Panc1 (cell line): Measurements from ENCODE around the gene SYTL1. TPM values are rescaled to one million over a fixed set of nuclear protein-coding genes. Genes with fewer than 3 reads are reported as not detected.

Experiments
- ATAC-seq: fragments of 200-7000 bp; cut with Tn5 transposase; 2 replicates; pipeline ENCODE4 v1.9.1; 2020; ENCODE audit warnings: mild to moderate bottlenecking, moderate library complexity
- BruUV-seq: library from RNA; stranded (reverse); fragments of 400-500 nt; replicated peaks from 2 replicates; lab custom pipeline; 2021; lab: Mats Ljungman, UMichigan
- CTCF ChIA-PET: fragments of 300-600 bp; sonication (Branson Sonifier 250); formaldehyde crosslinking; loops from one replicate; lab custom pipeline; 2022; ENCODE audit warnings: antibody characterized with exemption; lab: Charles Lee
- POLR2A ChIA-PET: fragments of 300-600 bp; sonication (Branson Sonifier 250); formaldehyde crosslinking; loops from one replicate; lab custom pipeline; 2022; ENCODE audit warnings: antibody characterized with exemption; lab: Charles Lee
- DNase-seq: peaks from one replicate; pipeline ENCODE4 v3.0.0-alpha.2; 2010; ENCODE audit warnings: low read depth, low spot score
- H3K27ac ChIP-seq: 2 replicates; pipeline ENCODE4 v1.5.1; 2011; ENCODE audit warnings: mild to moderate bottlenecking, low read length, inconsistent platforms
- H3K27me3 ChIP-seq: fragments of 200-500 bp; sonication (Bioruptor generic); 2 replicates; pipeline ENCODE4 v1.6.0; 2014; ENCODE audit warnings: low read length, inconsistent platforms; ENCODE audit not compliant: control insufficient read depth, insufficient read depth
- H3K36me3 ChIP-seq: fragments of 200-500 bp; sonication (Bioruptor generic); 2 replicates; pipeline ENCODE4 v1.5.1; 2014; ENCODE audit warnings: inconsistent platforms, mild to moderate bottlenecking, low read length, moderate library complexity; ENCODE audit not compliant: control insufficient read depth, insufficient read depth
- H3K4me1 ChIP-seq: 2 replicates; pipeline ENCODE4 v1.5.1; 2011; ENCODE audit warnings: inconsistent platforms, mild to moderate bottlenecking, low read length, moderate library complexity; ENCODE audit not compliant: control insufficient read depth, insufficient read depth
- H3K4me3 ChIP-seq, 2 experiments: 2 replicates each; pipeline ENCODE4 v1.5.1; 2011 to 2012; ENCODE audit warnings: low read depth in 2 of 2, low read length in 2 of 2, mild to moderate bottlenecking in 2 of 2, inconsistent platforms in 1 of 2, moderate library complexity in 1 of 2
- H3K9me3 ChIP-seq: fragments of 200-500 bp; sonication (Bioruptor generic); 2 replicates; pipeline ENCODE4 v1.5.1; 2014; ENCODE audit warnings: low read depth, mild to moderate bottlenecking, inconsistent platforms, low read length, moderate library complexity; ENCODE audit not compliant: control insufficient read depth, insufficient read depth
- POLR2AphosphoS5 ChIP-seq: IDR thresholded peaks from 2 replicates; pipeline ENCODE4 v1.6.1; 2012; ENCODE audit warnings: mild to moderate bottlenecking, low read depth, low read length, moderate library complexity
- SIN3A ChIP-seq: IDR thresholded peaks from 2 replicates; pipeline ENCODE4 v1.6.1; 2012; ENCODE audit warnings: low read depth, mild to moderate bottlenecking, low read length, moderate library complexity, borderline replicate concordance; ENCODE audit not compliant: insufficient read depth
- TCF7L2 ChIP-seq: IDR thresholded peaks from 2 replicates; pipeline ENCODE4 v1.6.1; 2011; ENCODE audit warnings: mild to moderate bottlenecking, low read depth, low read length, inconsistent platforms
- in situ Hi-C: cut with HindIII; loops from 2 replicates; pipeline ENCODE4 v1.10.0; 2016; ENCODE audit warnings: low sequenced_read_pairs, low pct_unique_long_range_greater_than_20kb
- intact Hi-C: fragments of 100-400 bp; cut with micrococcal nuclease; formaldehyde crosslinking; loops from one replicate; pipeline ENCODE4 v1.10.0; 2022; ENCODE audit not compliant: unreplicated experiment
- total RNA-seq: library from RNA; stranded (reverse); gene quantifications from one replicate; pipeline ENCODE4 v1.2.1, GENCODE V29; 2021; ENCODE audit not compliant: unreplicated experiment
- TF ChIP-seq, protein P1 (sequence below), 2 experiments: IDR thresholded peaks; 2 replicates each; pipeline ENCODE4 v1.6.1; 2011 to 2012; ENCODE audit warnings: low read depth in 2 of 2, control low read depth in 1 of 2, low read length in 1 of 2, mild to moderate bottlenecking in 1 of 2, moderate library complexity in 1 of 2; ENCODE audit not compliant: insufficient read depth in 1 of 2
- TF ChIP-seq, protein P2 (sequence below): fragments of 450-650 bp; IDR thresholded peaks from 2 replicates; pipeline ENCODE4 v1.5.1; 2017; ENCODE audit warnings: mild to moderate bottlenecking

Gene SYTL1
- total RNA-seq, 1 experiment from 2014 or later: 2.4 TPM

DNA sequence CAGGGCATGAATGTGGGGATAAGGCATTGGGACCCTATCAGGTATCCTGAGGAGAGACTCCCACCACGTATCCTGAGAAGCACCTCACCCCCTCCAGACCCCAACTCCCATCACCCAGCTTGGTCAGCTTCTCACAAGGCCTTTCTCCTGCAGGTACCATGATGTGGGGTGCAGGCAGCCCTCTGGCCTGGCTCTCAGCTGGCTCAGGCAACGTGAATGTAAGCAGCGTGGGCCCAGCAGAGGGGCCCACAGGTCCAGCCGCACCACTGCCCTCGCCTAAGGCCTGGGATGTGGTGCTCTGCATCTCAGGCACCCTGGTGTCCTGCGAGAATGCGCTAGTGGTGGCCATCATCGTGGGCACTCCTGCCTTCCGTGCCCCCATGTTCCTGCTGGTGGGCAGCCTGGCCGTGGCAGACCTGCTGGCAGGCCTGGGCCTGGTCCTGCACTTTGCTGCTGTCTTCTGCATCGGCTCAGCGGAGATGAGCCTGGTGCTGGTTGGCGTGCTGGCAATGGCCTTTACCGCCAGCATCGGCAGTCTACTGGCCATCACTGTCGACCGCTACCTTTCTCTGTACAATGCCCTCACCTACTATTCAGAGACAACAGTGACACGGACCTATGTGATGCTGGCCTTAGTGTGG, 51.9 kb downstream of the SYTL1 start:
- H3K4me1 ChIP-seq: peaks cover 6% of the 10 kb centered on the region
- intact Hi-C loops (loop anchor here (2.0 to 10.0 kb wide), 3 partner anchors 93 to 271 kb away; no protein-coding TSS in a partner anchor), in situ Hi-C loops (no loop called here)
- ChIA-PET POLR2A (no interaction called here), CTCF (interaction anchor here (0.8 to 1.1 kb wide), 2 partner anchors 27 to 213 kb away, joined by 4 to 5 read pairs; no protein-coding TSS in a partner anchor)
- BruUV-seq: no TSS peak
- H3K9me3 ChIP-seq: no peaks in the 10 kb centered on the region
- no peak overlapping the region for H3K27ac ChIP-seq
- no peaks in the 10 kb centered on the region for H3K36me3 ChIP-seq
- H3K27me3 ChIP-seq: no peaks in the 10 kb centered on the region
- TF ChIP-seq POLR2AphosphoS5 (no peak), SIN3A (no peak), TCF7L2 (no peak)
- TF ChIP-seq, protein P1, sequence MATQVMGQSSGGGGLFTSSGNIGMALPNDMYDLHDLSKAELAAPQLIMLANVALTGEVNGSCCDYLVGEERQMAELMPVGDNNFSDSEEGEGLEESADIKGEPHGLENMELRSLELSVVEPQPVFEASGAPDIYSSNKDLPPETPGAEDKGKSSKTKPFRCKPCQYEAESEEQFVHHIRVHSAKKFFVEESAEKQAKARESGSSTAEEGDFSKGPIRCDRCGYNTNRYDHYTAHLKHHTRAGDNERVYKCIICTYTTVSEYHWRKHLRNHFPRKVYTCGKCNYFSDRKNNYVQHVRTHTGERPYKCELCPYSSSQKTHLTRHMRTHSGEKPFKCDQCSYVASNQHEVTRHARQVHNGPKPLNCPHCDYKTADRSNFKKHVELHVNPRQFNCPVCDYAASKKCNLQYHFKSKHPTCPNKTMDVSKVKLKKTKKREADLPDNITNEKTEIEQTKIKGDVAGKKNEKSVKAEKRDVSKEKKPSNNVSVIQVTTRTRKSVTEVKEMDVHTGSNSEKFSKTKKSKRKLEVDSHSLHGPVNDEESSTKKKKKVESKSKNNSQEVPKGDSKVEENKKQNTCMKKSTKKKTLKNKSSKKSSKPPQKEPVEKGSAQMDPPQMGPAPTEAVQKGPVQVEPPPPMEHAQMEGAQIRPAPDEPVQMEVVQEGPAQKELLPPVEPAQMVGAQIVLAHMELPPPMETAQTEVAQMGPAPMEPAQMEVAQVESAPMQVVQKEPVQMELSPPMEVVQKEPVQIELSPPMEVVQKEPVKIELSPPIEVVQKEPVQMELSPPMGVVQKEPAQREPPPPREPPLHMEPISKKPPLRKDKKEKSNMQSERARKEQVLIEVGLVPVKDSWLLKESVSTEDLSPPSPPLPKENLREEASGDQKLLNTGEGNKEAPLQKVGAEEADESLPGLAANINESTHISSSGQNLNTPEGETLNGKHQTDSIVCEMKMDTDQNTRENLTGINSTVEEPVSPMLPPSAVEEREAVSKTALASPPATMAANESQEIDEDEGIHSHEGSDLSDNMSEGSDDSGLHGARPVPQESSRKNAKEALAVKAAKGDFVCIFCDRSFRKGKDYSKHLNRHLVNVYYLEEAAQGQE (IDR thresholded peaks at IDR 0.05; ENCODE audit: insufficient read depth in 1 of 2, low read depth in 2 of 2, low read length in 1 of 2): no peak
- TF ChIP-seq, protein P2, sequence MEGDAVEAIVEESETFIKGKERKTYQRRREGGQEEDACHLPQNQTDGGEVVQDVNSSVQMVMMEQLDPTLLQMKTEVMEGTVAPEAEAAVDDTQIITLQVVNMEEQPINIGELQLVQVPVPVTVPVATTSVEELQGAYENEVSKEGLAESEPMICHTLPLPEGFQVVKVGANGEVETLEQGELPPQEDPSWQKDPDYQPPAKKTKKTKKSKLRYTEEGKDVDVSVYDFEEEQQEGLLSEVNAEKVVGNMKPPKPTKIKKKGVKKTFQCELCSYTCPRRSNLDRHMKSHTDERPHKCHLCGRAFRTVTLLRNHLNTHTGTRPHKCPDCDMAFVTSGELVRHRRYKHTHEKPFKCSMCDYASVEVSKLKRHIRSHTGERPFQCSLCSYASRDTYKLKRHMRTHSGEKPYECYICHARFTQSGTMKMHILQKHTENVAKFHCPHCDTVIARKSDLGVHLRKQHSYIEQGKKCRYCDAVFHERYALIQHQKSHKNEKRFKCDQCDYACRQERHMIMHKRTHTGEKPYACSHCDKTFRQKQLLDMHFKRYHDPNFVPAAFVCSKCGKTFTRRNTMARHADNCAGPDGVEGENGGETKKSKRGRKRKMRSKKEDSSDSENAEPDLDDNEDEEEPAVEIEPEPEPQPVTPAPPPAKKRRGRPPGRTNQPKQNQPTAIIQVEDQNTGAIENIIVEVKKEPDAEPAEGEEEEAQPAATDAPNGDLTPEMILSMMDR: no peak
- H3K4me3 ChIP-seq: no peak overlapping the region; a peak in 1 of 4 replicates
- DNase-seq: no peak
- no peak for ATAC-seq

DNA sequence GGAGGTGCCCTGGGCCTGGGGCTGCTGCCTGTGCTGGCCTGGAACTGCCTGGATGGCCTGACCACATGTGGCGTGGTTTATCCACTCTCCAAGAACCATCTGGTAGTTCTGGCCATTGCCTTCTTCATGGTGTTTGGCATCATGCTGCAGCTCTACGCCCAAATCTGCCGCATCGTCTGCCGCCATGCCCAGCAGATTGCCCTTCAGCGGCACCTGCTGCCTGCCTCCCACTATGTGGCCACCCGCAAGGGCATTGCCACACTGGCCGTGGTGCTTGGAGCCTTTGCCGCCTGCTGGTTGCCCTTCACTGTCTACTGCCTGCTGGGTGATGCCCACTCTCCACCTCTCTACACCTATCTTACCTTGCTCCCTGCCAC, 52.4 kb downstream of the SYTL1 start:
- no peaks in the 10 kb centered on the region for H3K9me3 ChIP-seq
- H3K4me1 ChIP-seq: peaks cover 6% of the 10 kb centered on the region
- TF ChIP-seq POLR2AphosphoS5 (no peak), SIN3A (no peak), TCF7L2 (no peak)
- TF ChIP-seq, protein P2: no peak
- TF ChIP-seq, protein P1 (IDR thresholded peaks at IDR 0.05; ENCODE audit: insufficient read depth in 1 of 2, low read depth in 2 of 2, low read length in 1 of 2): no peak
- H3K27me3 ChIP-seq: no peaks in the 10 kb centered on the region
- no peak overlapping the region for H3K4me3 ChIP-seq
- ATAC-seq: no peak
- no peak overlapping the region for H3K27ac ChIP-seq
- POLR2A ChIA-PET: no interaction called here
- DNase-seq: no peak
- intact Hi-C loops: loop anchor here (2.0 to 10.0 kb wide), 3 partner anchors 93 to 271 kb away; no protein-coding TSS in a partner anchor
- in situ Hi-C loops: no loop called here
- CTCF ChIA-PET: interaction anchor here (0.6 to 1.5 kb wide), 7 partner anchors 28 to 343 kb away, joined by 3 to 9 read pairs (median 5); no protein-coding TSS in a partner anchor
- no peaks in the 10 kb centered on the region for H3K36me3 ChIP-seq
- no TSS peak for BruUV-seq
